HG03565 (cell line): ENCODE measurements around the gene KIF1A.
"Not testable (repeated sequence)": the region's sequence is repeated elsewhere in the genome, so short reads cannot be mapped to it uniquely, and the experiment has no call there.

Experiments used
- ATAC-seq: cut with Tn5 transposase; IDR thresholded peaks from one replicate; pipeline ENCODE4 v1.9.1; 2021; ENCODE audit warnings: mild to moderate bottlenecking, moderate library complexity; ENCODE audit not compliant: unreplicated experiment

The KIF1A gene

GRCh38 chr2:240789501-240790369 lies 30.3 kb downstream of the KIF1A start:
- no peak for ATAC-seq

- no peak for ATAC-seq
Measured at GRCh38 chr2:240789051-240789453, 31.0 kb downstream of the KIF1A start.

- no peak for ATAC-seq
Measured at GRCh38 chr2:240788482-240788881, 31.5 kb downstream of the KIF1A start.

GRCh38 chr2:240787521-240788472 lies 32.2 kb downstream of the KIF1A start:
- no peak for ATAC-seq

- ATAC-seq: no peak
Measured at GRCh38 chr2:240786871-240787311, 33.1 kb downstream of the KIF1A start.

GRCh38 chr2:240786355-240786841 lies 33.6 kb downstream of the KIF1A start:
- no peak for ATAC-seq

- no peak for ATAC-seq
Measured at GRCh38 chr2:240785424-240786335, 34.3 kb downstream of the KIF1A start.

GRCh38 chr2:240784629-240785423 lies 35.2 kb downstream of the KIF1A start:
- ATAC-seq: no peak

- no peak for ATAC-seq
Measured at GRCh38 chr2:240783819-240784621, 36.0 kb downstream of the KIF1A start.

- no peak for ATAC-seq
Measured at GRCh38 chr2:240782886-240783818, 36.9 kb downstream of the KIF1A start.

- no peak for ATAC-seq
Measured at GRCh38 chr2:240782221-240782885, 37.7 kb downstream of the KIF1A start.

GRCh38 chr2:240781471-240782220 lies 38.4 kb downstream of the KIF1A start:
- ATAC-seq: no peak

GRCh38 chr2:240780023-240780700 lies 39.9 kb downstream of the KIF1A start:
- ATAC-seq: no peak

GRCh38 chr2:240779250-240779832 lies 40.7 kb downstream of the KIF1A start:
- not testable (repeated sequence) for ATAC-seq

GRCh38 chr2:240778426-240778825 lies 41.6 kb downstream of the KIF1A start:
- no peak for ATAC-seq
